B cell (primary cell): ENCODE results near the gene SGSH. TPM values are rescaled to one million over a fixed set of nuclear protein-coding genes. Genes with fewer than 3 reads are reported as not detected.

Source experiments
- ATAC-seq: fragments of 200-7000 bp; cut with Tn5 transposase; one replicate; pipeline ENCODE4 v1.10.0; 2021; ENCODE audit warnings: low read depth, mild to moderate bottlenecking, moderate number of reproducible peaks, moderate library complexity
- CTCF ChIA-PET: fragments of 350-600 bp; sonication (Branson Sonifier 250); formaldehyde crosslinking; loops from one replicate; lab custom pipeline; 2021; ENCODE audit warnings: antibody characterized with exemption, inconsistent platforms; lab: Charles Lee
- POLR2A ChIA-PET: fragments of 350-600 bp; sonication (Branson Sonifier 250); formaldehyde crosslinking; loops from one replicate; lab custom pipeline; 2021; ENCODE audit warnings: antibody characterized with exemption; lab: Charles Lee
- DNase-seq: peaks from one replicate; pipeline ENCODE4 v3.0.0; 2013
- H2AFZ ChIP-seq: 2 replicates; pipeline ENCODE4 v1.6.1; 2012; ENCODE audit warnings: mild to moderate bottlenecking, low read depth, low read length; ENCODE audit not compliant: insufficient read depth, poor library complexity, severe bottlenecking
- H3K27ac ChIP-seq, 2 donors: 1 replicate in 1 of 2; 2 replicates in 1 of 2; pipeline ENCODE4 v1.5.1; 2012 to 2013; ENCODE audit warnings: low read length in 2 of 2, mild to moderate bottlenecking in 2 of 2, moderate library complexity in 1 of 2
- H3K27me3 ChIP-seq, 4 experiments: fragments of 200-600 bp in 1 of 4; sonication (generic) in 1 of 4; replicated peaks in 1 of 4; 1 replicate in 2 of 4; 2 replicates in 2 of 4; pipeline versions ENCODE4 v1.6.1 to v1.7.0; 2013 to 2016; ENCODE audit warnings: low read length in 3 of 4, mild to moderate bottlenecking in 2 of 4, mixed read lengths in 1 of 4, moderate library complexity in 1 of 4; ENCODE audit not compliant: insufficient read depth in 4 of 4, control insufficient read depth in 3 of 4; ENCODE audit errors: control extremely low read depth in 1 of 4
- H3K36me3 ChIP-seq, 2 experiments: replicated peaks in 1 of 2; 1 replicate in 1 of 2; 2 replicates in 1 of 2; pipeline versions ENCODE4 v1.6.1 to v1.7.1; 2013; ENCODE audit warnings: low read length in 1 of 2; ENCODE audit not compliant: insufficient read depth in 2 of 2, control insufficient read depth in 1 of 2; ENCODE audit errors: control extremely low read depth in 1 of 2, extremely low read depth in 1 of 2
- H3K4me1 ChIP-seq, 2 donors: fragments of 200-600 bp in 1 of 2; sonication (generic) in 1 of 2; 1 replicate in 1 of 2; 2 replicates in 1 of 2; pipeline versions ENCODE4 v1.5.1 to v1.6.1; 2013 to 2017; ENCODE audit warnings: low read length in 2 of 2; ENCODE audit not compliant: control insufficient read depth in 2 of 2, insufficient read depth in 2 of 2
- H3K4me2 ChIP-seq: replicated peaks from 2 replicates; pipeline ENCODE3; 2012; ENCODE audit warnings: mild to moderate bottlenecking, low read depth, low read length; ENCODE audit not compliant: poor library complexity, severe bottlenecking
- H3K4me3 ChIP-seq, 5 experiments: fragments of 200-600 bp in 1 of 5; sonication (generic) in 1 of 5; 1 replicate in 3 of 5; 2 replicates in 2 of 5; pipeline versions ENCODE4 v1.5.1 to v1.7.0; 2011 to 2016; ENCODE audit warnings: low read length in 4 of 5, mild to moderate bottlenecking in 4 of 5, low read depth in 2 of 5, control low read depth in 1 of 5, moderate library complexity in 1 of 5; ENCODE audit not compliant: insufficient read depth in 1 of 5; ENCODE audit errors: control extremely low read depth in 1 of 5, extremely low read depth in 1 of 5
- H3K79me2 ChIP-seq: fragments of 200-600 bp; sonication (generic); one replicate; pipeline ENCODE4 v1.6.0; 2016; ENCODE audit warnings: low read length; ENCODE audit not compliant: control insufficient read depth, insufficient read depth
- H3K9ac ChIP-seq: fragments of 200-600 bp; sonication (generic); 2 replicates; pipeline ENCODE4 v1.6.1; 2017; ENCODE audit warnings: mild to moderate bottlenecking, low read length, moderate library complexity
- H3K9me3 ChIP-seq, 3 donors: one replicate each; pipeline versions ENCODE4 v1.6.1 to v1.7.1; 2013; ENCODE audit warnings: low read length in 2 of 3; ENCODE audit not compliant: control insufficient read depth in 2 of 3, insufficient read depth in 1 of 3; ENCODE audit errors: control extremely low read depth in 1 of 3
- H4K20me1 ChIP-seq: 2 replicates; pipeline ENCODE4 v1.6.0; 2012; ENCODE audit warnings: mild to moderate bottlenecking, low read length; ENCODE audit not compliant: insufficient read depth, control insufficient read depth, poor library complexity, severe bottlenecking
- H3K27ac Mint-ChIP-seq: one replicate; pipeline ENCODE4 v1.8.0; 2021; ENCODE audit warnings: mixed read lengths
- H3K27me3 Mint-ChIP-seq: one replicate; pipeline ENCODE4 v1.8.0; 2021; ENCODE audit warnings: mixed read lengths
- H3K4me1 Mint-ChIP-seq: one replicate; pipeline ENCODE4 v1.8.0; 2021; ENCODE audit warnings: mixed read lengths
- H3K4me3 Mint-ChIP-seq: one replicate; pipeline ENCODE4 v1.8.0; 2021; ENCODE audit warnings: mixed read lengths
- H3K9me3 Mint-ChIP-seq: one replicate; pipeline ENCODE4 v1.8.0; 2022; ENCODE audit warnings: mixed read lengths; ENCODE audit not compliant: insufficient read depth
- EZH2 ChIP-seq: IDR thresholded peaks from 2 replicates; pipeline ENCODE4 v1.6.1; 2012; ENCODE audit warnings: borderline replicate concordance, low read depth, mild to moderate bottlenecking, moderate library complexity, low read length; ENCODE audit not compliant: insufficient read depth, poor library complexity, severe bottlenecking
- WGBS: methylation state at CpG from one replicate; pipeline ENCODE4 v1.1.5; 2013; ENCODE audit warnings: missing lambda C conversion rate; ENCODE audit not compliant: insufficient coverage; 5-methylcytosine and 5-hydroxymethylcytosine counted together
- intact Hi-C: fragments of 100-400 bp; cut with micrococcal nuclease; formaldehyde crosslinking; loops from one replicate; pipeline ENCODE4 v1.10.0; 2022
- polyA plus RNA-seq: library from polyadenylated mRNA; depleted of rRNA; stranded (reverse); fragments of >200 nt; gene quantifications from 2 replicates; pipeline ENCODE4 v1.2.3, GENCODE V29; 2012
- total RNA-seq, 2 donors: library from RNA; stranded (reverse); fragments of 120-200 nt in 1 of 2; gene quantifications; 1 replicate in 1 of 2; 2 replicates in 1 of 2; pipeline versions ENCODE4 v1.2.3 to v1.2.4, GENCODE V29; 2013 to 2022
- TF ChIP-seq, protein P1 (sequence below): fragments of 200-600 bp; IDR thresholded peaks from one replicate; pipeline ENCODE4 v1.8.0; 2022; ENCODE audit warnings: antibody characterized with exemption, mild to moderate bottlenecking

SGSH gene
- total and polyA plus RNA-seq, 2 donors (not counting 1 experiment from before 2014, with no cell fraction given) = 44.5 to 83.7 TPM

- ATAC-seq (no peak), DNase-seq (no peak)
- Mint-ChIP-seq H3K4me3 (no peak overlapping the region), H3K27ac (no peak overlapping the region), H3K4me1 (no peaks in the 10 kb centered on the region), H3K9me3 (no peaks in the 10 kb centered on the region), H3K27me3 (peaks cover 4% of the 10 kb centered on the region)
- Histone ChIP-seq H3K27me3 (peaks cover 0 to 5% (median 0%) of the 10 kb centered on the region in 4 experiments), H3K4me1 (no peaks in the 10 kb centered on the region), H3K4me2 (no peak overlapping the region), H3K9me3 (no peaks in the 10 kb centered on the region), H4K20me1 (no peaks in the 10 kb centered on the region), H3K4me3 (no peak overlapping the region), H3K27ac (no peak overlapping the region), H3K36me3 (no peaks in the 10 kb centered on the region), H3K79me2 (no peaks in the 10 kb centered on the region), H2AFZ (no peak overlapping the region), H3K9ac (no peak overlapping the region)
- 87% methylated on average over 9 of the region's 9 CpGs for WGBS
- TF ChIP-seq, protein P1, sequence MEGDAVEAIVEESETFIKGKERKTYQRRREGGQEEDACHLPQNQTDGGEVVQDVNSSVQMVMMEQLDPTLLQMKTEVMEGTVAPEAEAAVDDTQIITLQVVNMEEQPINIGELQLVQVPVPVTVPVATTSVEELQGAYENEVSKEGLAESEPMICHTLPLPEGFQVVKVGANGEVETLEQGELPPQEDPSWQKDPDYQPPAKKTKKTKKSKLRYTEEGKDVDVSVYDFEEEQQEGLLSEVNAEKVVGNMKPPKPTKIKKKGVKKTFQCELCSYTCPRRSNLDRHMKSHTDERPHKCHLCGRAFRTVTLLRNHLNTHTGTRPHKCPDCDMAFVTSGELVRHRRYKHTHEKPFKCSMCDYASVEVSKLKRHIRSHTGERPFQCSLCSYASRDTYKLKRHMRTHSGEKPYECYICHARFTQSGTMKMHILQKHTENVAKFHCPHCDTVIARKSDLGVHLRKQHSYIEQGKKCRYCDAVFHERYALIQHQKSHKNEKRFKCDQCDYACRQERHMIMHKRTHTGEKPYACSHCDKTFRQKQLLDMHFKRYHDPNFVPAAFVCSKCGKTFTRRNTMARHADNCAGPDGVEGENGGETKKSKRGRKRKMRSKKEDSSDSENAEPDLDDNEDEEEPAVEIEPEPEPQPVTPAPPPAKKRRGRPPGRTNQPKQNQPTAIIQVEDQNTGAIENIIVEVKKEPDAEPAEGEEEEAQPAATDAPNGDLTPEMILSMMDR = no peak
- TF ChIP-seq EZH2 = no peak
- intact Hi-C loops = no loop called here
- ChIA-PET POLR2A (no interaction called here), CTCF (no interaction called here)
Measured at GRCh38 chr17:80185968-80186367, 34.2 kb downstream of the SGSH start.

GRCh38 chr17:80184423-80184714 is 35.8 kb downstream of the SGSH start:
- Mint-ChIP-seq H3K27ac (no peak overlapping the region), H3K4me3 (no peak overlapping the region), H3K9me3 (no peaks in the 10 kb centered on the region), H3K4me1 (no peaks in the 10 kb centered on the region), H3K27me3 (peaks cover 4% of the 10 kb centered on the region)
- no peak overlapping the region for H3K9ac ChIP-seq
- CTCF ChIA-PET = no interaction called here
- no peaks in the 10 kb centered on the region for H4K20me1 ChIP-seq
- H3K27me3 ChIP-seq = peaks cover 0 to 7% (median 0%) of the 10 kb centered on the region in 4 experiments
- no peak overlapping the region for H3K4me2 ChIP-seq
- DNase-seq (no peak), ATAC-seq (no peak)
- intact Hi-C loops = no loop called here
- no peak overlapping the region for H3K27ac ChIP-seq
- no peaks in the 10 kb centered on the region for H3K9me3 ChIP-seq
- H3K4me1 ChIP-seq = no peaks in the 10 kb centered on the region
- H3K4me3 ChIP-seq = no peak overlapping the region
- H2AFZ ChIP-seq = no peak overlapping the region
- H3K36me3 ChIP-seq = no peaks in the 10 kb centered on the region
- WGBS = 92% methylated on average over 8 of the region's 10 CpGs
- TF ChIP-seq EZH2 = no peak
- TF ChIP-seq, protein P1 = no peak
- POLR2A ChIA-PET = interaction anchor here (0.7 kb wide), 1 partner anchor 51 kb away, joined by 4 read pairs; no protein-coding TSS in a partner anchor
- no peaks in the 10 kb centered on the region for H3K79me2 ChIP-seq
